ENCODE measurements around the gene GPAM. TPM values are rescaled to one million over a fixed set of nuclear protein-coding genes. Genes with fewer than 3 reads are reported as not detected.
A peak's percentile ranks its signal among the peaks of the same experiment; 100 is the strongest.
"Not testable (repeated sequence)": the region's sequence is repeated elsewhere in the genome, so short reads cannot be mapped to it uniquely, and the experiment has no call there.

Gene GPAM
- total RNA-seq, 2 donors from 2014 or later: 7.7 to 8.7 TPM

DNA sequence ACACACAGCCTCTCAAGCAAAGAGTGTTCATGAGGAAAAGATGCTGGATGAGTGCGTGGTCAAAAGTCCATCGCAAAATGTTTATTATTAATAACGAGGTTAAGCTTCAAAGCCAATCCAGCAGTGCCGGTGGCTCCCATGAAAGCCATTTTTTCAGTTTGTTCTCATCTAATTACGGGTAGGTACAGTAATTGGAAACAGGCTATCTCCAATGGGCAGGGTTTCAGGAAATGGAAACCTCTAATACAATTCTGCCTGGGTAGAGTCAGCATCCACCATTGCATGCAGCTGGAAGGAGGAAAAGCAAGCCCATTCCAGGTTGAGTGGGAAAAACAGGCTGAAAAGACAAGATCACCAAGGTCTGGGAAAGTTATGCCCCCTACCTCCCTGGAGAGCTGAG lies 57.4 kb downstream of the GPAM start:
- DNase-seq: no peak
- no peaks in the 10 kb centered on the region for H3K36me3 ChIP-seq
- H3K9me3 ChIP-seq: no peaks in the 10 kb centered on the region
- no peak overlapping the region for H3K27ac ChIP-seq
- no peaks in the 10 kb centered on the region for H3K27me3 ChIP-seq
- no peaks in the 10 kb centered on the region for H3K4me1 ChIP-seq
- intact Hi-C loops (cut with DNase I): no loop called here
- no peak overlapping the region for H3K4me3 ChIP-seq
- no peak overlapping the region for H3K9ac ChIP-seq (ENCODE audit: low read depth in 2 of 2, low read length in 2 of 2)
- TF ChIP-seq, protein P1, sequence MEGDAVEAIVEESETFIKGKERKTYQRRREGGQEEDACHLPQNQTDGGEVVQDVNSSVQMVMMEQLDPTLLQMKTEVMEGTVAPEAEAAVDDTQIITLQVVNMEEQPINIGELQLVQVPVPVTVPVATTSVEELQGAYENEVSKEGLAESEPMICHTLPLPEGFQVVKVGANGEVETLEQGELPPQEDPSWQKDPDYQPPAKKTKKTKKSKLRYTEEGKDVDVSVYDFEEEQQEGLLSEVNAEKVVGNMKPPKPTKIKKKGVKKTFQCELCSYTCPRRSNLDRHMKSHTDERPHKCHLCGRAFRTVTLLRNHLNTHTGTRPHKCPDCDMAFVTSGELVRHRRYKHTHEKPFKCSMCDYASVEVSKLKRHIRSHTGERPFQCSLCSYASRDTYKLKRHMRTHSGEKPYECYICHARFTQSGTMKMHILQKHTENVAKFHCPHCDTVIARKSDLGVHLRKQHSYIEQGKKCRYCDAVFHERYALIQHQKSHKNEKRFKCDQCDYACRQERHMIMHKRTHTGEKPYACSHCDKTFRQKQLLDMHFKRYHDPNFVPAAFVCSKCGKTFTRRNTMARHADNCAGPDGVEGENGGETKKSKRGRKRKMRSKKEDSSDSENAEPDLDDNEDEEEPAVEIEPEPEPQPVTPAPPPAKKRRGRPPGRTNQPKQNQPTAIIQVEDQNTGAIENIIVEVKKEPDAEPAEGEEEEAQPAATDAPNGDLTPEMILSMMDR (IDR thresholded peaks at IDR 0.05): no peak

DNA sequence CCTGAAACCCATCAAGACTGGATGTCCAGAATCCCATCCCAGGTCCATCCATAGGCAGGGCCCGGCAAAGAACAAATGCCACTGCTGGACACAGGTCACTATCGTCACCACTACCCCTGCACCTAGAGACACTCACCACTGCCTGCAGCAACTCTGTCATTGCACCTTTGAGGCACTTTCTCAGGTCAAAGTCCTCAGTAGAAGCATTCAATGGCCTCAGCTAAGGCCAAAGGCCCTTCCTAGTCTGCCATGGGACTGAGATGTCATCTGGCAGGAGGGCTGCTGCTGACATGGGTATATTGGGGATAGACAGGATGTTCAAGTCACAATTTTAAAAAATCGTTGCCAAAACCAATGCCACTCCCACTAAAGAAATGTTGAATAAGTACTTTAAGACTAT lies 58.7 kb downstream of the GPAM start:
- H3K27ac ChIP-seq: no peak overlapping the region

DNA sequence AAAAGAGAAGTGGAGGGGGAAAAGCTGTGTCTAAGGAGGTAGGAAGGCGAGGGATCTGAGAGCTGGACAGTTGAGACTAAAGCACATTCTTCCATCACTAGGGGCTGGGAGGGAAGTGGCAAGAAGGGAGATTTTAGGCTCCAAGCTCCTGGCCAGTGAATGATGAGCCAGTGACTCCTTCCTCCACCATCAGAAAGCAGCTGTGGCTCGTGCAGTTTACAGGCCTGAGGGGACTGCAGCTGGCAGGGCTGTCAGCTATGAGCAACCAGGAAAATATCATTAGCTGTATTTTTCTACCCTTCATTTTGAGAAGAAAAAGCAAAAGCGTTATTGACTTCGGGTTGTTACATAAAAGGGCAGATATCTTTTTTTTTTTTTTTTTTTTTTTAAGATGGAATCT lies 60.7 kb downstream of the GPAM start:
- TF ChIP-seq, protein P1 (IDR thresholded peaks at IDR 0.05): no peak
- Histone ChIP-seq H3K4me1 (no peaks in the 10 kb centered on the region), H3K9me3 (no peaks in the 10 kb centered on the region), H3K36me3 (no peaks in the 10 kb centered on the region), H3K27ac (no peak overlapping the region), H3K9ac (ENCODE audit: low read depth in 2 of 2, low read length in 2 of 2) (no peak overlapping the region), H3K27me3 (no peaks in the 10 kb centered on the region), H3K4me3 (no peak overlapping the region)
- intact Hi-C loops (cut with DNase I): no loop called here
- DNase-seq: no peak

More for the DNA sequence above, 58.7 kb downstream of the GPAM start:
- Histone ChIP-seq H3K4me3 (no peak overlapping the region), H3K9me3 (no peaks in the 10 kb centered on the region), H3K36me3 (no peaks in the 10 kb centered on the region), H3K9ac (ENCODE audit: low read depth in 2 of 2, low read length in 2 of 2) (no peak overlapping the region), H3K4me1 (no peaks in the 10 kb centered on the region), H3K27me3 (no peaks in the 10 kb centered on the region)
- intact Hi-C loops (cut with DNase I): no loop called here
- DNase-seq: no peak
- TF ChIP-seq, protein P1 (IDR thresholded peaks at IDR 0.05): no peak

DNA sequence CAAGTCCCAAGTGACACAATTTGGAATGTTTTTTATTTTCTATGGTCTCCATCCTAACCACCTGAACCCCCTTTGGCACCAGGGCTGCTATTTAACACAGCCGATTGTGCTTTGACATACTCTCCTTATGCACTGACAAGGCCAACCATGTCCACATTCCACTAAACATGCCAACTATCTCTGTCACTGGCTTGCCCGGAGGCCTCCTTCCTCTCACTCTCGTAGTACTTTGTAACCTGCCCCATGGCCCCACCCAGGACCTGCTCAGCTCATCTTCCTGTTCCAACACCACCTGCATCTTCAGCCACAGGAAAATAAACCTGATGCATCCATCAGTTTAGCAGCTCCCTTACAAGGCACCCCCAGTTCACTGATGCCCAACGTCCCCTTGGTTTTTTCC lies 63.1 kb downstream of the GPAM start:
- H3K9me3 ChIP-seq: no peaks in the 10 kb centered on the region
- intact Hi-C loops (cut with DNase I): no loop called here
- H3K4me1 ChIP-seq: no peaks in the 10 kb centered on the region
- DNase-seq: no peak
- no peak overlapping the region for H3K4me3 ChIP-seq
- H3K27me3 ChIP-seq: no peaks in the 10 kb centered on the region
- H3K9ac ChIP-seq (ENCODE audit: low read depth in 2 of 2, low read length in 2 of 2): no peak overlapping the region
- no peak overlapping the region for H3K27ac ChIP-seq
- no peaks in the 10 kb centered on the region for H3K36me3 ChIP-seq
- TF ChIP-seq, protein P1 (IDR thresholded peaks at IDR 0.05): no peak

DNA sequence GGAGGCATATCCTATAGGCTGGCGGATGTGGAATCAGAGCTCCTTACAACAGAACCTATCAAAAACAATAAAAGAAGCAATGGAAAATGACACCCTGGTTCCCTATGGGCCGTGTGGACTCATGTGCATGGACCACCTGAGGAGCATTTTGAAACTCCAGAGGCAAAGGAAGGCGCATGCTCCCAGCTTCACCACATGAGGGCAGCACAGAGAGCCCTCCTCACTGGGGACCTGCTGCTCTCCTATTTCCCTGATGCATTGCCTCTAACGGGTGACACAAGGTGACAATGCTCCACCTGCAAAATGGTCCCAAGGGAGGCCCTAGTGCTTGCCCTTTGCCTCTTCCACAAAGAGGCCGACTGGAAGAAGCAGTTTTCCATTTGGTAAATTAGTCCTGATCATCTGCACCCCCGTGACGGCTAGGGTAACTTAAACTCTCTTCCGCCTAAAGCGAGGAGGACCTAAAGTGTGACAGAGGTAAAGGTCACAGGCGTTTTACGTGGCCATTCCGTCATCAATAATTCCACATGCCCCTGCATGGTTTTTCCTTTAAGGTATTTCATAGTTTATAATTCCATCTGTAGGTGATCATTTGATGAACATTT lies 67.7 kb downstream of the GPAM start:
- H3K4me3 ChIP-seq: no peak overlapping the region

DNA sequence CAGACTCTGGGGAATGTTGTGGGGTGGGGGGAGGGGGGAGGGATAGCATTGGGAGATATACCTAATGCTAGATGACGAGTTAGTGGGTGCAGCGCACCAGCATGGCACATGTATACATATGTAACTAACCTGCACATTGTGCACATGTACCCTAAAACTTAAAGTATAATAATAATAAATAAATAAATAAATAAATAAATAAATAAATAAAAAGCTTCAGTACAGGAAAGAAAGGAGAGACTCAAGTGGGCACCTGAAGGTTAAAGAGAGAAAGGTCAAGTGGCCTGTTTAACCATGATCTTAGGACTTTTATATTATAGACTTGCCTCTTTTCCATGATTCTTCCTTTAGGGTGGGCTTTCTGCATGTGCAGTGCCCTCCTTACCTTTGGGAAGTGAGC lies 73.8 kb downstream of the GPAM start:
- intact Hi-C loops (cut with DNase I); H3K9ac ChIP-seq (ENCODE audit: low read depth in 2 of 2, low read length in 2 of 2); H3K4me3 ChIP-seq; H3K9me3 ChIP-seq; DNase-seq; H3K4me1 ChIP-seq; H3K36me3 ChIP-seq; H3K27me3 ChIP-seq; H3K27ac ChIP-seq: not testable (repeated sequence)

More for the DNA sequence above, 67.7 kb downstream of the GPAM start:
- Histone ChIP-seq H3K9ac (ENCODE audit: low read depth in 2 of 2, low read length in 2 of 2) (no peak overlapping the region), H3K4me1 (no peaks in the 10 kb centered on the region), H3K36me3 (no peaks in the 10 kb centered on the region), H3K9me3 (no peaks in the 10 kb centered on the region), H3K27ac (no peak overlapping the region), H3K27me3 (no peaks in the 10 kb centered on the region)
- intact Hi-C loops (cut with DNase I): no loop called here
- peak; percentile 32 for DNase-seq
- TF ChIP-seq, protein P1 (IDR thresholded peaks at IDR 0.05): peak; percentile 79

Other genes starting within 250 kb of the GPAM start
- gene TECTB, start 99.6 kb upstream of the GPAM start, total RNA-seq: not detected
- 100 to 1,000 TPM; 208 to 218 TPM for gene ACSL5, start 190.4 kb upstream of the GPAM start, total RNA-seq